GM04504 (cell line): ENCODE data around the gene ZNF578.
"Not testable (repeated sequence)": the region's sequence is repeated elsewhere in the genome, so short reads cannot be mapped to it uniquely, and the experiment has no call there.

Experiments
- DNase-seq: peaks from one replicate; pipeline ENCODE4 v3.0.0-alpha.2; 2012; ENCODE audit warnings: low read depth

Gene ZNF578

DNA sequence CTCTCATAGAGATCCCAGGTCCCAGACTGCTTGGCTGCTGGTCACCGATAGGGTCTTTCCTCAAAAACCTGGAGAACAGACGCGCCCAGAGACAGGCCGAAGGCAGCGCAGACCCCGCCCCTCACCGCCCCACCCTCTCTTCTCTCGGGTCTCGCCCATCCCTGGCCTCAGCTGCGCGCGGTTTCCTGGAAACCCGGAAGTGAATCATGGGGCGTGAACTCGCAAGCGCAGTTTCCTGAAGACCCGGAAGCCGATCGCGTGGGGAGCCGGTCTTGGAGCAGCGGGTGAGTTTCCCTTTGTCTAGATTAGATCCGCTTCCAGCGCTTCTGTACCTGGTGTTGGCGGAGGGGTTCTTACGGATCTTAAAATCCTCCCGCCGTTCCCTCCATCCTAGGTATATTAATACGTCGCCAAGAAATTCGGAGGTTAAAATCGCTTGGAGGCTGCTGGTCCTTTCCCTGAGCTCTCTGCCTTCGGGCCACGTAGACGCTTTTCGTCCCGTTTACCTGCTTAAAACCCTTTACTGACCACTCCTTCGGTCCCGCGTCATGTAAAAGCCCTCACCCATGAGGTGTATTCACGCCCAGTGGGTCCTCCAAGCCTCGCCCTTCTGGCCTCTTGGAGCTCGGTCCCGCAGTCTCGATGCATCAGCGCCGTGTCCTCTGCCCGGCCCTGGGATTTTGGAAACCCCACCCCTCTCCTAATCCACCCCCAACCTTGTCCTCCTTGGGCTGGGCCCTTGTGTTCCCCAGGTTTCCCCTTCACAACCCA, at the start of gene ZNF578:
ZNF578 (plus strand) TSS at position 230 of the 771 bp plus-strand sequence. CDS start 48,293 bp downstream, outside the sequence.
- DNase-seq = peak; percentile 56

DNA sequence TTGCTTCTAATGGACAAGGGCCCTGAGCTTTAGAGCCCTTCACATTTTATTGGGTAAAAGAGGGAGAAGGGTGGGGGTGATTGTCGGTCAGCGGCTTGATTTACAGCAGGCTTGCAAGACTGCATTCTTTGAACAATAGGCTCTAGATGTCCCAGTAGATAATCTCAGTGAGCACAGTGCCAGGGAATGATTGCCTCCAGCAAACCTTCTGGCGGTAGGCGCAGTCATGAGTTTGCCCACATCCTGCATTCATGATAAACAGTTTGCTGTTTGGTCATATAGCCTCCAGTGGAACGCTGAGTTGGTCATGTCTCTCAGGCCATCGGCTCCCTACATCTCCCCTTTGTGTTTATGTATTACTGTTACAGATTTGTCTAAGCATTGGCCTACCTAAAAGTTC, 43.1 kb upstream of the ZNF578 start:
- DNase-seq = no peak

DNA sequence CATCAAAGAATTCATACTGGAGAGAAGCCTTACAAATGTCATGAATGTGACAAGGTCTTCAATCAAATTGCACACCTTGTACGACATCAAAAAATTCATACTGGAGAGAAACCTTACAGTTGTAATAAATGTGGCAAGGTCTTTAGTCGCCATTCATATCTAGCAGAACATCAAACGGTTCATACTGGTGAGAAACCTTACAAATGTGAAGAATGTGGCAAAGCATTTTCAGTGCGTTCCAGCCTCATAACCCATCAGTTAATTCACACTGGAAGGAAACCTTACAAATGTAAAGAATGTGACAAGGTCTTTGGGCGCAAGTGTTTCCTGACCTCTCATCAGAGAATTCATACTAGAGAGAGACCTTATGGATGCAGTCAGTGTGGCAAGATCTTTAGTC, 37.6 kb upstream of the ZNF578 start:
- DNase-seq = no peak

DNA sequence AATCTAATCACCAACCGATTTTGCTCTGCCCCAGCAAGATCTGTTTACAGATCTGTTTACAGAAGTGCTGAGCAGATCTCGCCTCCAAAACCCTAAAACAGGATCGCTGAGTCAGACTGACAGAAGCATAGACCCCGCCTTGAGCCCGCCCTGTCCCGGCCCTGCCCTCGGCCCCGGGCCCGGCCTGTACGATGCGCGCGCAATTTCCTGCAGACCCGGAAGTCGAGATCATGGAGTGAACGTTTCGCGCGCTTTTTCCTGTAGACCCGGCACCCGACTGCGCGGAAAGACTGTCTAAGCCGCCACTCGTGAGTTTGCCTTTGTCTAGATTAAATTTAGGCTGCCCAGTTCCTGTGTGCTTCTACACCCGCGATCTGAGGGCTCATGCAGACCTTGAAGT, 24.4 kb upstream of the ZNF578 start, which contains the start of gene ZNF534:
ZNF534 (plus strand) TSS at position 212 of the 400 bp plus-strand sequence. CDS start 2,327 bp downstream, outside the sequence.
- DNase-seq = no peak

DNA sequence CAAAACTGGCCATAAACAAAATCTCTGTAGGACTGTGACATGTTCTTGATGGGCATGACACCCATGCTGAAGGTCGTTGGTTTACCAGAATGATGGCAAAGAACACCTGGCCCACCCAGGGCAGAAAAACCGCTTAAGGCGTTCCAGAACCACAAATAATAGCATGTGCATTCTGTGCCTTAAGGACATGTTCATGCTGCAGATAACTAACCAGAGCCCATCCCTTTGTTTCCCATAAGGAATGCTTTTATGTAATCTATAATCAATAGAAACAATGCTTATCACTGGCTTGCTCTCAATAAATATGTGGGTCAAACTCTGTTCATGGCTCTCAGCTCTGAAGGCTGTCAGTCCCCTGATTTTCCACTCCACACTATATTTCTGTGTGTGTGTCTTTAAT, 11.2 kb upstream of the ZNF578 start:
- no peak for DNase-seq

DNA sequence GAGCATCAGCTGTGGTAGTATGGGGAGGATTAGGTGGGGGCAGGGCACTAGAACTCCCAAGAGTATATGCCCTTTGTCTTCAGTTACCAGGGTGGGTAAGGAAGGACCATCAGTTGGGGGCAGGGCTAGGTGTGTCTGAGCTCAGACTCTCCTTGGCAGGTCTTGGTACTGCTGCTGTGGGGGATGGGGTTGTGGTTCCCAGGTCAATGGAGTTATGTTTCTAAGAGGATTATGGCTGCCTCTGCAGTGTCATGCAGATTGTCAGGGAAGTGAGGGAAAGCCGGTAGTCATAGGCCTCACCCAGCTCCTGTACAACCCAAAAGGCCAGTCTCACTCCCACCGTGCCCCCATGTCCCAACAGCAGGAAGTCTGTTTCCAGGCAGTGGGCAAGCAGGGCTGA, 8.8 kb upstream of the ZNF578 start:
- DNase-seq = no peak

GRCh38 chr19:52451241-52451640, 2.1 kb upstream of the ZNF578 start:
- no peak for DNase-seq

- DNase-seq = no peak
Observed at GRCh38 chr19:52464798-52465470, 11.6 kb downstream of the ZNF578 start.

- no peak for DNase-seq
Observed at GRCh38 chr19:52473655-52474350, 20.4 kb downstream of the ZNF578 start.

DNA sequence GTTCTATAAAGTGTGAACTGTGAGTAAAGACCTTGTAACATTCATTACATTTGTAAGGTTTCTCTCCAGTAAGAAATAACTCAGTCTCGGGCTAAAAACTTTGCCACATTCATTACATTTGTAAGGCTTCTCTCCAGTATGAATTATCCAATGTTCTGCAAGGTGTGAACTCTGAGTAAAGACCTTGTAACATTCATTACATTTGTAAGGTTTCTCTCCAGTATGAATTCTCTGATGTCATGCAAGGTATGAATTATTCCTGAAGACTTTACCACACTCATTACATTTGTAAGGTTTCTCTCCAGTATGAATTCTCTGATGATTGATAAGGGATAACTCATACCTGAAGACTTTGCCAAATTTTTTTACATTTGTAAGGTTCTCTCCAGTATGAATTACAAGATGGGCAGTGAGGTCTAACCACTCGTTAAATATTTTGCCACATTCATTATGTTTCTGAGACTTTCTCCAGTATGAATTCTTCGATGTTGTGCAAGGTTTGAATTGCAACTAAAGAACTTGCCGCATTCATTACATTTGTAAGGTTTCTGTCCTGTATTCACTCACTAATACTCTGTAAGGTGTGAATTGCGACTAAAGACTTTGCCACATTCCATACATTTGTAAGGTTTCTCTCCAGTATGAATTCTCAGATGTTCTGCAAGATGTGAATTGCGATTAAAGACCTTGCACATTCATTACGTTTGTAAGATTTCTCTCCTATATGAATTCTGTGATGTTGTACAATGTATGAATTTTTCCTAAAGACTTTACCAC, 21.2 kb downstream of the ZNF578 start:
- DNase-seq = no peak

DNA sequence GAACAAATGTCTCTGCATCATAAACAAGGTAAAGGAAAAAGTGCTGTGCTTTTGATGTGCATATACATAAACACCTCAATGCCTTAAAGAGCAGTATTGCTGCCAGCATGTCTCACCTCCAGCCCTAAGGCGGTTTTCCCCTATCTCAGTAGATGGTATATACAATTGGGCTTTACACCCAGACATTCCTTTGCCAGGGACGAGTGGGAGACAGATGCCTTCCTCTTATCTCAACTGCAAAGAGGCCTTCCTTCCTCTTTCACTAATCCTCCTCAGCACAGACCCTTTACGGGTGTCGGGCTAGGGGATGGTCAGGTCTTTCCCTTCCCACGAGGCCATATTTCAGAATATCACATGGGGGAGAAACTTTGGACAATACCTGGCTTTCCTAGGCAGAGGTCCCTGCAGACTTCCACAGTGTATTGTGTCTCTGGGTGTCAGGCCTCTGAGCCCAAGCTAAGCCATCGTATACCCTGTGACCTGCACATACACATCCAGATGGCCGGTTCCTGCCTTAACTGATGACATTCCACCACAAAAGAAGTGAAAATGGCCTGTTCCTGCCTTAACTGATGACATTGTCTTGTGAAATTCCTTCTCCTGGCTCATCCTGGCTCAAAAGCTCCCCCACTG, 30.9 kb downstream of the ZNF578 start:
- DNase-seq = not testable (repeated sequence)

DNA sequence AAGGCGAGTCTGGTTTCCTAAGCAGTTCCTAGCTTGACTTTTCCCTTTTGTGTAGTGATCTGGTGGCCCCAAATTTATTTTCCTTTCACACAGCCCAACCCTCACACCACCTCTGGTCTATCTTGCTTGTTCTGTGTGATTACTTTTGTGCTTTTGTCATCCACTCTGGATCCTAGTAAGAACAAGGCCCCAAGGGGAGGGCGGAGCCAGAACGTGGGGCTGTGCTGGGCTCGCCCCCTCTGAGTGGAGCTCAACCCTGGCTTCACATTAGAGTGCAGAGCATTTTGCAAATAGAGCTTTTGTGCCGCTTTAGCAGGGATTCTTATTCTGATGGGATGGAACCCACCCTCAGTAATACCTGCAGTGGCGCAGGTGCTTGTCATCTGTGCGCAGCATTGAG, 31.7 kb downstream of the ZNF578 start:
- DNase-seq = not testable (repeated sequence)

DNA sequence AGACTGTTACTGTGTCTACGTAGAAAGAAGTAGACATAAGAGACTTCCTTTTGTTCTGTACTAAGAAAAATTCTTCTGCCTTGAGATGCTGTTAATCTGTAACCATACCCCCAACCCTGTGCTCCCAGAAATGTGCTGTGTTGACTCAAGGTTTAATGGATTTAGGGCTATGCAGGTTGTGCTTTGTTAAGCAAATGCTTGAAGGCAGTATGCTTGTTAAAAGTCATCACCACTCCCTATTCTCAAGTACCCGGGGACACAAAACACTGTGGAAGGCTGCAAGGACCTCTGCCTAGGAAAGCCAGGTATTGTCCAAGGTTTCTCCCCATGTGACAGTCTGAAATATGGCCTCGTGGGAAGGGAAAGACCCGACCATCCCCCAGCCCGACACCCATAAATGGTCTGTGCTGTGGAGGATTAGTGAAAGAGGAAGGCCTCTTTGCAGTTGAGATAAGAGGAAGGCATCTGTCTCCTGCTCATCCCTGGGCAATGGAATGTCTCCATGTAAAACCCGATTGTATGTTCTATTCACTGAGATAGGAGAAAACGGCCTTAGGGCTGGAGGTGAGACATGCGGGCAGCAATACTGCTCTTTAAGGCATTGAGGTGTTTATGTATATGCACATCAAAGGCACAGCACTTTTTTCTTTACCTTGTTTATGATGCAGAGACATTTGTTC, 32.3 kb downstream of the ZNF578 start:
- DNase-seq = not testable (repeated sequence)

DNA sequence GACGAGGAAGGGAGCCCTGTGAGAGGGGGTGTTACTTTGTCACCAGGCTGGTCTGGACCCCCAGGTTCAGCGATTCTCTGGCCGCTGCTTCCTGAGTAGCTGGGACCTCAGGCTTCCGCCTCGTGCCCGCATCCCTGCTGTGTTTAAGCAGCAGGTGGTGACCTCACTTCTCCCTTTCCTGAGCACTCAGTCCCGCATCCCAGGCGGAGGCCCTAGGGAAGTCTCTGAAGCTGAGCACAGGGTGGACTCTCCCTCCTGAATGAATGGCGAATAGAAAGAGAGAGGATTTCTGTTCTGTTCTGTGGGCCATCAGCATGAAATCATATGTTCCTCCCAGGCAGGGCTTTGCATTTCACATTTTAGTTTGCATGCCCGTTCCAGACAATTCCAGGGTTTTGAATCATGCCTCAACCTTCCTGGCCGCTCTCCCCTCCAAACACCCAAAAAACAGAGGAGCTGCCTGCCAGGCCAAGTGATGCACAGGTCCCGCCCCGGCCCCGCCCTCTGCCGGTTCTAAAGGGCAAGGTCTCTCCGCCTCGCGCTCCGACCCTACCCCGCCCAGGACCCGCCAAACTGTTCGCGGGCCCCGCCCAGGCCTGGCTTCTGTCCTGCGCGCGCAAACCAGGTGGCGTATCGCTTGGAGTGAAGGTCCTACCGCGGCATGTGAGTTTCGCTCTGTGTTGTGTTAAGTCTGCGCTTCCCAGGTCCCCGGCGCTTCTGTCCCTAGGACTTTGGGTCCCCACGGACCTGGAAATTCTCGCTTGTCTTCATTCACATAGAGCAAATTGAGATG, 39.0 kb downstream of the ZNF578 start:
- no peak for DNase-seq

DNA sequence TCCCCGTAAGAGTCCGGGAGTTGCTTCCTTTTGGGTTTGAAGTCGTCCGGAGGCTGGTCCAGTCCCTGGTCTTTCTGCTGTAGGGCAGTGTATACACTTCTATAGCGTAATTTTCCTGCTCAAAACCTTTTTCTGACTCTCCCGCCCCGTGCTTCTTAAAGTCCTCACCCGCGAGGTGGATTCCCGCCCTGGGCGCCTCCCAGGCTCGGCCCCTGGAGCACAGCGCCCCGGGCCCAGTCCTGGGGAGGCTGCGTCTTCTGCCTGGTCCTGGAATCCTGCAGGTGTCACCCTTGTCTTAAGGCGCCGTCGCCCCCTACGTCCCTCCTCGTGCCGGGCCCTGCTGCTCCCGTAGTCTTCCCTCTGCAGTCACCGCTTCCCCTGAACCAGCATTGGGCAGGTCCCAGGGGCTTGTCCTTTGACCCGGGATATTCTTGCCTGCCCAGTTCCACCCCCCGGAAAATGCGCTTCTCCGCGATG, 39.7 kb downstream of the ZNF578 start:
- no peak for DNase-seq

GRCh38 chr19:52494518-52494917, 41.2 kb downstream of the ZNF578 start:
- no peak for DNase-seq

DNA sequence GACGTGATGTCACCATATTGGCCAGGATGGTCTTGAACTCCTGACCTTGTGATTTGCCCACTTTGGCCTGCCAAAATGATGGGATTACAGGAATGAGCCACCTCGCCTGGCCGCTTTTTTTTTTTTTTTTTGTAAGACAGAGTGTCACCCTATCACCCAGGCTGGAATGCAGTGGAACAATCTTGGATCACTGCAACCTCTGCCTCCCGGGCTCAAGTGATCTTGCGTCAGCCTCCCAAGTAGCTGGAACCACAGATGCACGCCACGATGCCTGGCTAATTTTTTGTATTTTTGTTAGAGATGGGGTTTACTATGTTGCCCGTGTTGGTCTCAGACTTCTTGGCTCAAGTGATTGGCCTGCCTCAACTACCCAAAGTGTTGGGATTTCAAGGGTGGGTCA, 45.2 kb downstream of the ZNF578 start:
- DNase-seq = no peak

DNA sequence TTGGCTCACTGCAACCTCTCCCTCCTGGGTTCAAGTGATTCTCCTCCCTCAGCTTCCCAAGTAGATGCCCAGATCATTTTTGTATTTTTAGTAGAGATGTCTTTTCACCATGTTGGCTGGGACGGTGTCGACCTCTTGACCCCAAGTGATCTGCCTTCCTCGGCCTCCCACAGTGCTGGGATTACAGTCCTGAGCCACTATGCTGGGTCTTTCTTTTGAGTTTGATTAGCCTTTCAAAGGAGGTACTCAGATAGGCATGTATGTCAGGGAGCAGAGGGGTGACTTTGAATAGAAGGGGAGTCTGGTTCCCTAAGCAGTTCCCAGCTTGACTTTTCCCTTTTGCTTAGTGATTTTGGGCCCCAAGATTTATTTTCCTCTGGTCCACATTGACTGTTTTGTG, 47.1 kb downstream of the ZNF578 start:
- DNase-seq = not testable (repeated sequence)

GRCh38 chr19:52500991-52501390, 47.6 kb downstream of the ZNF578 start:
- DNase-seq = not testable (repeated sequence)

DNA sequence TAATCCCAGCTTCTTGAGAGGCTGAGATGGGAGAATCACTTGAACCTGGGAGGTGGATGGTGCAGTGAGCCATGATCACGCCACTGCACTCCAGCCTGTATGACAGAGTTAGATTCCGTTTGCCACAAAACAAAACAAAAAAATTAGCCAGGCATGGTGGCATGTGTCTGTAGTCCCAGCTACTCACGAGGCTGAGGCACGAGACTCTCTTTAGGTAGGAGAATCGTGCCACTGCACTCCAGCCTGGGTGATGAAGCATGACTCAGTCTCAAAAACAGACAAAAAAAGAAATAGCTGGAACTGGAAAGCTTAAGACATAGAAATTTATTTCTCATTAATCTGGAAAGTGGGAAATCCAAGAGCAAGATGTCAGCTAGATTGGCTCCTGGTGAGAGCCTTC, 53.9 kb downstream of the ZNF578 start:
- no peak for DNase-seq
